Neural progenitor cell (in vitro differentiated cells): Measurements from ENCODE around the gene UBE3C. TPM values are rescaled to one million over a fixed set of nuclear protein-coding genes. Genes with fewer than 3 reads are reported as not detected.

Source experiments
- DNase-seq: peaks from one replicate; pipeline ENCODE4 v3.0.0-alpha.2; 2016; ENCODE audit warnings: low spot score
- H2AFZ ChIP-seq: fragments of 200-600 bp; sonication (generic); replicated peaks from 2 replicates; pipeline ENCODE4 v1.6.1; 2016; ENCODE audit warnings: antibody characterized with exemption
- H3F3A ChIP-seq: fragments of 200-600 bp; sonication (generic); 2 replicates; pipeline ENCODE4 v1.6.1; 2016; ENCODE audit warnings: antibody characterized with exemption, low read depth
- H3K27ac ChIP-seq: fragments of 200-600 bp; sonication (generic); 2 replicates; pipeline ENCODE4 v1.5.1; 2016; ENCODE audit warnings: mild to moderate bottlenecking
- H3K27me3 ChIP-seq: fragments of 200-600 bp; sonication (generic); 2 replicates; pipeline ENCODE4 v1.6.1; 2016; ENCODE audit warnings: mild to moderate bottlenecking, moderate library complexity
- H3K36me3 ChIP-seq: fragments of 200-600 bp; sonication (generic); 2 replicates; pipeline ENCODE4 v1.5.1; 2016
- H3K4me1 ChIP-seq: fragments of 200-600 bp; sonication (generic); 2 replicates; pipeline ENCODE4 v1.6.1; 2016; ENCODE audit warnings: mixed run types
- H3K4me2 ChIP-seq: fragments of 200-600 bp; sonication (generic); 2 replicates; pipeline ENCODE4 v1.6.1; 2016
- H3K4me3 ChIP-seq: fragments of 200-600 bp; sonication (generic); 2 replicates; pipeline ENCODE4 v1.5.1; 2016
- H3K79me2 ChIP-seq: fragments of 200-600 bp; sonication (generic); 2 replicates; pipeline ENCODE4 v1.6.1; 2016; ENCODE audit warnings: low read depth
- H3K9ac ChIP-seq: fragments of 200-600 bp; sonication (generic); 2 replicates; pipeline ENCODE4 v1.6.1; 2016
- H3K9me3 ChIP-seq: fragments of 200-600 bp; sonication (generic); 2 replicates; pipeline ENCODE4 v1.5.1; 2016; ENCODE audit warnings: low read depth
- H4K20me1 ChIP-seq: fragments of 200-600 bp; sonication (generic); 2 replicates; pipeline ENCODE4 v1.6.1; 2016; ENCODE audit warnings: low read depth
- H3K27ac Mint-ChIP-seq: 3 replicates; pipeline ENCODE4 v1.8.0; 2021; ENCODE audit warnings: mixed read lengths
- H3K27me3 Mint-ChIP-seq: 2 replicates; pipeline ENCODE4 v1.8.0; 2022; ENCODE audit warnings: low read depth, mild to moderate bottlenecking, inconsistent platforms, moderate library complexity, mixed read lengths; ENCODE audit not compliant: insufficient read depth
- H3K36me3 Mint-ChIP-seq: 3 replicates; pipeline ENCODE4 v1.8.0; 2021; ENCODE audit warnings: mixed read lengths
- H3K4me1 Mint-ChIP-seq: 3 replicates; pipeline ENCODE4 v1.8.0; 2021; ENCODE audit warnings: mixed read lengths
- H3K4me3 Mint-ChIP-seq: 3 replicates; pipeline ENCODE4 v1.8.0; 2021; ENCODE audit warnings: mild to moderate bottlenecking, moderate library complexity, mixed read lengths
- H3K9me3 Mint-ChIP-seq: 3 replicates; pipeline ENCODE4 v1.8.0; 2020; ENCODE audit warnings: mixed read lengths
- CTCF ChIP-seq: fragments of 200-600 bp; sonication (generic); IDR thresholded peaks from 2 replicates; pipeline ENCODE4 v1.5.1; 2017; ENCODE audit warnings: antibody characterized with exemption, mild to moderate bottlenecking
- EZH2 ChIP-seq: fragments of 200-600 bp; sonication (generic); IDR thresholded peaks from 2 replicates; pipeline ENCODE4 v1.6.1; 2017; ENCODE audit warnings: antibody characterized with exemption, mild to moderate bottlenecking, moderate library complexity
- EZH2phosphoT487 ChIP-seq: fragments of 200-600 bp; sonication (generic); IDR thresholded peaks from 2 replicates; pipeline ENCODE4 v1.6.1; 2017; ENCODE audit warnings: antibody characterized with exemption
- total RNA-seq: library from RNA; depleted of rRNA; stranded (reverse); fragments of >200 nt; gene quantifications from 2 replicates; pipeline ENCODE4 v1.2.3, GENCODE V29; 2015; ENCODE audit warnings: low replicate concordance

The UBE3C gene
- total RNA-seq, 1 donor from 2014 or later, result 65.9 TPM

GRCh38 chr7:157111311-157111710, 27.4 kb upstream of the UBE3C start:
- Histone ChIP-seq H3K27me3 (no peaks in the 10 kb centered on the region), H4K20me1 (no peaks in the 10 kb centered on the region), H3K79me2 (no peaks in the 10 kb centered on the region), H3K4me2 (no peak overlapping the region), H2AFZ (no peak overlapping the region), H3K9me3 (no peaks in the 10 kb centered on the region), H3K36me3 (no peaks in the 10 kb centered on the region), H3F3A (no peaks in the 10 kb centered on the region), H3K9ac (no peak overlapping the region), H3K27ac (no peak overlapping the region), H3K4me1 (no peaks in the 10 kb centered on the region), H3K4me3 (no peak overlapping the region)
- Mint-ChIP-seq H3K4me3 (no peak overlapping the region), H3K9me3 (peaks cover 21% of the 10 kb centered on the region), H3K4me1 (no peaks in the 10 kb centered on the region), H3K27ac (no peak overlapping the region), H3K27me3 (peaks cover 17% of the 10 kb centered on the region), H3K36me3 (no peaks in the 10 kb centered on the region)
- DNase-seq, result no peak
- TF ChIP-seq CTCF (no peak), EZH2 (no peak)

- no peaks in the 10 kb centered on the region for H3K4me1 ChIP-seq
- H3K27me3 Mint-ChIP-seq, result peaks cover 15% of the 10 kb centered on the region
- no peak overlapping the region for H3K27ac Mint-ChIP-seq
- no peak overlapping the region for H3K4me2 ChIP-seq
- no peaks in the 10 kb centered on the region for H3K36me3 ChIP-seq
- H3K36me3 Mint-ChIP-seq, result no peaks in the 10 kb centered on the region
- no peak for DNase-seq
- no peaks in the 10 kb centered on the region for H3K79me2 ChIP-seq
- H3K9ac ChIP-seq, result no peak overlapping the region
- no peaks in the 10 kb centered on the region for H3K4me1 Mint-ChIP-seq
- H3K4me3 Mint-ChIP-seq, result no peak overlapping the region
- no peak overlapping the region for H2AFZ ChIP-seq
- no peak overlapping the region for H3K4me3 ChIP-seq
- no peak overlapping the region for H3K27ac ChIP-seq
- no peaks in the 10 kb centered on the region for H4K20me1 ChIP-seq
- TF ChIP-seq CTCF (no peak), EZH2phosphoT487 (no peak)
- H3K27me3 ChIP-seq, result no peaks in the 10 kb centered on the region
- H3K9me3 Mint-ChIP-seq, result peaks cover 17% of the 10 kb centered on the region
- no peaks in the 10 kb centered on the region for H3K9me3 ChIP-seq
- no peaks in the 10 kb centered on the region for H3F3A ChIP-seq
Measured at GRCh38 chr7:157112706-157113105, 26.0 kb upstream of the UBE3C start.

- no peaks in the 10 kb centered on the region for H4K20me1 ChIP-seq
- DNase-seq, result no peak
- no peak overlapping the region for H3K27ac ChIP-seq
- Mint-ChIP-seq H3K27ac (no peak overlapping the region), H3K9me3 (peaks cover 17% of the 10 kb centered on the region), H3K4me1 (no peaks in the 10 kb centered on the region), H3K27me3 (peaks cover 12% of the 10 kb centered on the region), H3K4me3 (no peak overlapping the region), H3K36me3 (no peaks in the 10 kb centered on the region)
- H3K9me3 ChIP-seq, result no peaks in the 10 kb centered on the region
- no peak overlapping the region for H3K4me3 ChIP-seq
- no peaks in the 10 kb centered on the region for H3K79me2 ChIP-seq
- TF ChIP-seq CTCF (no peak), EZH2 (no peak), EZH2phosphoT487 (no peak)
- no peak overlapping the region for H3K9ac ChIP-seq
- H3K36me3 ChIP-seq, result no peaks in the 10 kb centered on the region
- H3K4me2 ChIP-seq, result no peak overlapping the region
- no peak overlapping the region for H2AFZ ChIP-seq
- no peaks in the 10 kb centered on the region for H3F3A ChIP-seq
- H3K4me1 ChIP-seq, result no peaks in the 10 kb centered on the region
- H3K27me3 ChIP-seq, result no peaks in the 10 kb centered on the region
Measured at GRCh38 chr7:157113607-157114006, 25.1 kb upstream of the UBE3C start.

DNA sequence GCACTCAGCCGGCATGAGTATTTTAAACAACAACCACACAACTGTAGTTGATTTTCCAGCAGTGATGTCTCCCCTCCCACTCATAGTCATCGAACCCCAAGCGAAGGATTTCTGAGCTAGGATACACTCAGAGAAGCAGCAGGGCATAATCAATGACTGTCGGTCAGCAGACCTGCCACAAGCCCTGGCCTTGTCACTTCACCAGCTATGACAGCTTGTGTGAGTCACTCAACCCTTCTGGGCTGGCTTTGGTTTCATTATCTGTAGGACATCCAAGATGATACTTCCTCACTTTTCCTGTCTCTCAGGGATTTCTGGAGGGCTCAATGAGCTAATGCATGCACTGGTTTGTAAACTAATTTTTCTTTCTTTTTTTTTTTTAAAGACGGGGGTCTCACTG, 22.0 kb upstream of the UBE3C start:
- no peak for DNase-seq
- H3K4me2 ChIP-seq, result no peak overlapping the region
- no peaks in the 10 kb centered on the region for H3K9me3 ChIP-seq
- no peak for TF ChIP-seq EZH2
- TF ChIP-seq EZH2phosphoT487, result no peak
- TF ChIP-seq CTCF, result no peak
- H3K36me3 ChIP-seq, result no peaks in the 10 kb centered on the region
- no peaks in the 10 kb centered on the region for H3F3A ChIP-seq
- H3K27me3 Mint-ChIP-seq, result peaks cover 15% of the 10 kb centered on the region
- no peaks in the 10 kb centered on the region for H4K20me1 ChIP-seq
- no peak overlapping the region for H3K27ac ChIP-seq
- H3K27ac Mint-ChIP-seq, result no peak overlapping the region
- no peaks in the 10 kb centered on the region for H3K27me3 ChIP-seq
- H3K79me2 ChIP-seq, result no peaks in the 10 kb centered on the region
- no peak overlapping the region for H3K4me3 ChIP-seq
- no peak overlapping the region for H2AFZ ChIP-seq
- no peak overlapping the region for H3K4me3 Mint-ChIP-seq
- H3K9ac ChIP-seq, result no peak overlapping the region
- no peaks in the 10 kb centered on the region for H3K4me1 Mint-ChIP-seq
- no peaks in the 10 kb centered on the region for H3K4me1 ChIP-seq
- H3K36me3 Mint-ChIP-seq, result no peaks in the 10 kb centered on the region
- H3K9me3 Mint-ChIP-seq, result peaks cover 7% of the 10 kb centered on the region
